ENCODE measurements around the gene PRR5L.

Gene PRR5L

GRCh38 chr11:36493332-36493731, 197.2 kb downstream of the PRR5L start:
- Histone ChIP-seq H4K20me1 (ENCODE audit: insufficient read depth) (no peaks in the 10 kb centered on the region), H3K79me2 (ENCODE audit: insufficient read depth, low read depth) (no peaks in the 10 kb centered on the region), H3K36me3 (ENCODE audit: insufficient read depth) (no peaks in the 10 kb centered on the region), H3K27me3 (ENCODE audit: insufficient read depth, low read depth) (no peaks in the 10 kb centered on the region), H3K27ac (no peak overlapping the region), H3K9ac (no peak overlapping the region), H3K4me2 (no peak overlapping the region), H2AFZ (ENCODE audit: low read depth) (no peak overlapping the region), H3K4me3 (IDR thresholded peaks at IDR 0.05; ENCODE audit: insufficient read depth, low read depth, low read length) (no peak overlapping the region), H3K4me1 (ENCODE audit: low read depth, poor library complexity, severe bottlenecking) (no peaks in the 10 kb centered on the region)
- TF ChIP-seq, protein P1, sequence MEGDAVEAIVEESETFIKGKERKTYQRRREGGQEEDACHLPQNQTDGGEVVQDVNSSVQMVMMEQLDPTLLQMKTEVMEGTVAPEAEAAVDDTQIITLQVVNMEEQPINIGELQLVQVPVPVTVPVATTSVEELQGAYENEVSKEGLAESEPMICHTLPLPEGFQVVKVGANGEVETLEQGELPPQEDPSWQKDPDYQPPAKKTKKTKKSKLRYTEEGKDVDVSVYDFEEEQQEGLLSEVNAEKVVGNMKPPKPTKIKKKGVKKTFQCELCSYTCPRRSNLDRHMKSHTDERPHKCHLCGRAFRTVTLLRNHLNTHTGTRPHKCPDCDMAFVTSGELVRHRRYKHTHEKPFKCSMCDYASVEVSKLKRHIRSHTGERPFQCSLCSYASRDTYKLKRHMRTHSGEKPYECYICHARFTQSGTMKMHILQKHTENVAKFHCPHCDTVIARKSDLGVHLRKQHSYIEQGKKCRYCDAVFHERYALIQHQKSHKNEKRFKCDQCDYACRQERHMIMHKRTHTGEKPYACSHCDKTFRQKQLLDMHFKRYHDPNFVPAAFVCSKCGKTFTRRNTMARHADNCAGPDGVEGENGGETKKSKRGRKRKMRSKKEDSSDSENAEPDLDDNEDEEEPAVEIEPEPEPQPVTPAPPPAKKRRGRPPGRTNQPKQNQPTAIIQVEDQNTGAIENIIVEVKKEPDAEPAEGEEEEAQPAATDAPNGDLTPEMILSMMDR (conservative IDR thresholded peaks at IDR 0.05; ENCODE audit: low read depth, low read length): no peak

GRCh38 chr11:36498721-36499120, 202.6 kb downstream of the PRR5L start:
- no peak overlapping the region for H3K27ac ChIP-seq
- no peaks in the 10 kb centered on the region for H3K36me3 ChIP-seq (ENCODE audit: insufficient read depth)
- H2AFZ ChIP-seq (ENCODE audit: low read depth): no peak overlapping the region
- no peaks in the 10 kb centered on the region for H3K27me3 ChIP-seq (ENCODE audit: insufficient read depth, low read depth)
- TF ChIP-seq, protein P1 (conservative IDR thresholded peaks at IDR 0.05; ENCODE audit: low read depth, low read length): no peak
- no peaks in the 10 kb centered on the region for H4K20me1 ChIP-seq (ENCODE audit: insufficient read depth)
- H3K4me2 ChIP-seq: no peak overlapping the region
- peaks cover 26% of the 10 kb centered on the region for H3K4me1 ChIP-seq (ENCODE audit: low read depth, poor library complexity, severe bottlenecking)
- H3K9ac ChIP-seq: no peak overlapping the region
- no peaks in the 10 kb centered on the region for H3K79me2 ChIP-seq (ENCODE audit: insufficient read depth, low read depth)
- no peak overlapping the region for H3K4me3 ChIP-seq (IDR thresholded peaks at IDR 0.05; ENCODE audit: insufficient read depth, low read depth, low read length)

GRCh38 chr11:36499315-36499714, 203.2 kb downstream of the PRR5L start:
- no peaks in the 10 kb centered on the region; the same call in 1 of the 2 replicates for H3K79me2 ChIP-seq (ENCODE audit: insufficient read depth, low read depth)
- H3K36me3 ChIP-seq (ENCODE audit: insufficient read depth): no peaks in the 10 kb centered on the region
- no peak overlapping the region for H3K9ac ChIP-seq
- no peaks in the 10 kb centered on the region for H4K20me1 ChIP-seq (ENCODE audit: insufficient read depth)
- peak overlapping the region; percentile 22; the same call in 1 of the 2 replicates for H3K4me2 ChIP-seq
- no peak overlapping the region for H3K4me3 ChIP-seq (IDR thresholded peaks at IDR 0.05; ENCODE audit: insufficient read depth, low read depth, low read length)
- no peak overlapping the region for H3K27ac ChIP-seq
- H2AFZ ChIP-seq (ENCODE audit: low read depth): no peak overlapping the region
- TF ChIP-seq, protein P1 (conservative IDR thresholded peaks at IDR 0.05; ENCODE audit: low read depth, low read length): no peak
- no peaks in the 10 kb centered on the region for H3K27me3 ChIP-seq (ENCODE audit: insufficient read depth, low read depth)
- H3K4me1 ChIP-seq (ENCODE audit: low read depth, poor library complexity, severe bottlenecking): peaks cover 26% of the 10 kb centered on the region

DNA sequence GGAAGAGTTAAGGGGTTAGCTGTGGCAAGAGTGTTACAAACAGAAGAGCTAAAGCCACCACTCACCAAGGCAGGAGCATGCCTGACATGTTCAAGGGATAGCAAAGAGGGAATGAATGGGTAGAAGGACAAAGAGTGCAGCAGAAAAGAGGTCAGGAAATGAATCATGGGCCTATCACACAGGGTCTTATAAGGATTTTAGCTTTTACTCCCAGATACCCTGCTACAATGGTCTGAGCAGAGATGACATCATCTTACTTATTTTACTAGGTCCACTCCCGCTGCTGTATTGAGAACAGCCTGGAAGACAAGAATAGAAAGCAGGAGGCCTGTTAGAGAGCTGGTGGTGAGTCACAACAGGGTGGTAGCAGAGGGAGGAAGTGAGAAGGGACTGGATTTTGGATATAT, 204.2 kb downstream of the PRR5L start:
- Histone ChIP-seq H3K4me2 (peak overlapping the region; percentile 22; the same call in 1 of the 2 replicates), H3K4me1 (ENCODE audit: low read depth, poor library complexity, severe bottlenecking) (peaks cover 26% of the 10 kb centered on the region), H4K20me1 (ENCODE audit: insufficient read depth) (no peaks in the 10 kb centered on the region), H3K9ac (no peak overlapping the region), H3K79me2 (ENCODE audit: insufficient read depth, low read depth) (no peaks in the 10 kb centered on the region; the same call in 1 of the 2 replicates), H3K36me3 (ENCODE audit: insufficient read depth) (no peaks in the 10 kb centered on the region), H2AFZ (ENCODE audit: low read depth) (no peak overlapping the region), H3K27me3 (ENCODE audit: insufficient read depth, low read depth) (no peaks in the 10 kb centered on the region), H3K27ac (peak overlapping the region; percentile 10; the same call in 1 of the 2 replicates), H3K4me3 (IDR thresholded peaks at IDR 0.05; ENCODE audit: insufficient read depth, low read depth, low read length) (no peak overlapping the region)
- TF ChIP-seq, protein P1 (conservative IDR thresholded peaks at IDR 0.05; ENCODE audit: low read depth, low read length): no peak

Data from KMS-11 (cell line).